Skeletal muscle satellite cell (primary cell): Measurements from ENCODE around the gene DCTN1.

Experiments
- H3K27me3 ChIP-seq: 2 replicates; pipeline ENCODE4 v1.7.0; 2013; ENCODE audit warnings: low read length; ENCODE audit not compliant: control insufficient read depth, insufficient read depth
- H3K36me3 ChIP-seq: 2 replicates; pipeline ENCODE4 v1.7.0; 2013; ENCODE audit warnings: mild to moderate bottlenecking, control low read depth, low read length; ENCODE audit not compliant: insufficient read depth
- H3K4me1 ChIP-seq: 2 replicates; pipeline ENCODE4 v1.7.0; 2013; ENCODE audit warnings: low read length; ENCODE audit not compliant: control insufficient read depth, insufficient read depth
- H3K4me2 ChIP-seq: 2 replicates; pipeline ENCODE4 v1.7.0; 2013; ENCODE audit warnings: mild to moderate bottlenecking, low read length
- H3K4me3 ChIP-seq: 2 replicates; pipeline ENCODE4 v1.7.0; 2013; ENCODE audit warnings: low read length
- H3K9ac ChIP-seq: 2 replicates; pipeline ENCODE4 v1.7.0; 2013; ENCODE audit warnings: mild to moderate bottlenecking, low read depth, low read length, moderate library complexity
- H3K9me3 ChIP-seq: replicated peaks from 2 replicates; pipeline ENCODE4 v1.7.0; 2013; ENCODE audit warnings: mild to moderate bottlenecking, control low read depth, low read length

The DCTN1 gene

DNA sequence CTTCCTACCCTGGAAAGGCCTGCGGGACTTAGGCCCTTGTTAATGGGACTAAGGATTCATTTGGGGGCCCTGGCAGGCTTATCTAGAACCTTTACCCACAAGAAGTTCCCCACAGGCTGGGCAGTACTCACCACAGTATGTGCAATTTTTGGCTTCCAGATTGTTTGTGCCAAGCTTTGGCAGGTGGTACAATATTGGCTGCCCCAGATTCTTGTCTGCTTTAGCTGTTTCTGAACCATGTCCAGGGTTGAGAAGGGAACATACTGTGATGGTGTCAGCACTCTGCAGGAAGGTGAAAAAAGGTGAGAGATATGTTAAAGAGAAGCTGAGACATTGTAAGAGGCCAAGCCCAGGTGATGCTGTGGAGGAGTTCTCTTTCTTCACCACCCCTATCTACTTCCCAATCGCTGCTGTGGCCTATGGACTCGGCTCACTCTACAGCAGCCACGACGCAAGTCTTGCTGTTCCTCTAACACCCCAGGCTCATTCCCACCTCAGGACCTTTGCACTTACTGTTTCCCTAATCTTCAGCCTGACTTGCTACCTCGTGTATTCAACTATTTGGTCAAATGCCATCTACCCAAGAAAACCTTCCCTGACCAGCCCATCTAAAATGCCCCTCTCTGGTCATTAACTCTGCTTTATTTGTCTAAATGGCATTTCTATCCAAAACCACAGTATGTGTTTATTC lies 46.1 kb downstream of the DCTN1 start:
- no peaks in the 10 kb centered on the region for H3K4me1 ChIP-seq
- H3K36me3 ChIP-seq = no peaks in the 10 kb centered on the region
- no peaks in the 10 kb centered on the region for H3K9me3 ChIP-seq
- no peak overlapping the region for H3K4me2 ChIP-seq
- no peak overlapping the region for H3K9ac ChIP-seq
- H3K4me3 ChIP-seq = no peak overlapping the region
- H3K27me3 ChIP-seq = no peaks in the 10 kb centered on the region

DNA sequence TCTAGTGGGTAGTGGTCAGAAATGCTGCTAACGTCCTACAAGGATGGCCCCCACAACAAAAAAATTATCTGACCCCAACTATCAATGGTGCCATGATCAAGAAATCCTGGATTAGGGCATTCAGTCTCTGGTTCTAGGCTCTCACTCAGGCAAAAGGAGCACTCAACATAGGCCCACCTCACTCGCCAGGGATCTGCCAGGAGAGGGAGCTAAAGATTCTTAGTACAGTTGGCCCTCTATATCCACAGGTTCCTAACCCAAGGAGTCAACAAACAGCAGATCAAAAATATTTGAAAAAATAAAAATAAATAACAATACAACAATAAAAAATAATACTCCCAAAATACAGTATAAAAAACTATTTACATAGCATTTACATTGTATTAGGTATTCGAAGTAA lies 46.9 kb downstream of the DCTN1 start:
- Histone ChIP-seq H3K4me1 (no peaks in the 10 kb centered on the region), H3K9me3 (no peaks in the 10 kb centered on the region), H3K4me3 (no peak overlapping the region), H3K9ac (no peak overlapping the region), H3K36me3 (no peaks in the 10 kb centered on the region), H3K4me2 (no peak overlapping the region), H3K27me3 (no peaks in the 10 kb centered on the region)

DNA sequence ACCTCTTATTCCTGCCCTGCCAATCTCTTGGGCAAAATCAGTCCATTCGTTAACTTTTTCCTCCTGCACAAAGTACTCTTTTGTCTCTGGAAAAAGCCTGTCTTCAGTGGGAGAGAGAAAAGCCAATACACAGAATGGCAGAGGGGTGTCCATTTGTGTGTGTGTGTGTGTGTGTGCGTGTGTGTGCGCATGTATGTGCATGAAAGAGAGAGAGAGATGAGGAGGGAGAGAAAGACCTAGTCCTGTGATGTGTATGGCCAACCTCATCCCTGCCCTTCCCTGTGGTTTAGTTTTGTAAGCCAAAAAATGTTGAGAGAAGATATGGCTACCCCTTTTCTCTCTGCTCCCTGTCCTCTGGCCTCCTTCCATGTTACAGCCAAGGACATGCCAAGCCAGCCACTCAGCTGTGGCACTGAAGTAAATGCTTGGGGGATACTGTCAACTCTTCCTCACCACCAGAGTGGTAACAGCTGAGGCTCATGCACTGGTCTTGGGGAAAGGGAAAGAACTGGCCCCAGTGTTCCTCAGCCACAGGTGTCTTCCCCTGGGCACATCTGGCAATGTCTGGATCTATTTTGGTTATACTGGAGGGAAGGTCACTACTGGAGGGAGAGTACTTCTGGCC lies 47.4 kb downstream of the DCTN1 start:
- Histone ChIP-seq H3K27me3 (no peaks in the 10 kb centered on the region), H3K4me1 (no peaks in the 10 kb centered on the region), H3K4me2 (no peak overlapping the region), H3K36me3 (no peaks in the 10 kb centered on the region), H3K9me3 (no peaks in the 10 kb centered on the region), H3K4me3 (no peak overlapping the region), H3K9ac (no peak overlapping the region)

DNA sequence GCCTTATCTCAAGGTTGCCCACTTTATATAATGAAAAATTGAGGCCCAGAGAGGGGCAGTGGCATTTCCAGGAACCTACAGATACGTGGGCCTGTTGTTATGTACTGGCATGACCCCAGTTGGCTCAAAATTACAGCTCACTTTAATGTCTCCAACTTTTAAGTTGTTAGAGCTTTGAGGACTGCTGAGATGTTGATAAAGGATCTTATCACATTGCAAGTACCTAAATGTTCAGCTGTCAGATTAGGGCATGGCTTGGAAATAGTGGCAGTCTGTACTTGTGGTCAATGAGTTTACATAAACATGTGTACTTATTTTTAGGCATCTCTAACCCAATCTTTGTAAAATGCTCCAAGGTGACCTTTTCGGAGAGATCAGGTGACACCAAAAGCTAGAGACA lies 51.5 kb downstream of the DCTN1 start:
- Histone ChIP-seq H3K4me2 (no peak overlapping the region), H3K9me3 (no peaks in the 10 kb centered on the region), H3K4me1 (no peaks in the 10 kb centered on the region), H3K27me3 (no peaks in the 10 kb centered on the region), H3K4me3 (no peak overlapping the region), H3K9ac (no peak overlapping the region), H3K36me3 (no peaks in the 10 kb centered on the region)

DNA sequence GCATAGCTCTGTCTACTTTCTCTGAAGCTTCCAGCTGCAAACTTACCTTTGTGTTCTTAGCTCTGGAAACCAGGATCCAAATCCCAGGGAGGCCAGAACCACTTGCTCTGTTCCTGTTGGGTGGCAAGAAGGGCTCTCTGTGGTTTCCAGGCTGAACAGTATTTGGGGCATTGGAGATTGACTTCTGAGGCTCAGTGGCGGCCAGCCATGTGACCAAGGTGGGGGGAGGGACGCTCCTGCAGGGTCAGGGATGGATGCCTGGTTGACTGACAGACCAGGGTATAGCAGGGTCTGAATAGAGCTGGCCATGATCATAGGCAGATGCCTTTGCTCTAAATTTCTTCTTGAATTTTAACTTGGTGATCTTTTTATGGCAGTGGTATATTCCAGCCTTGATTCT lies 52.0 kb downstream of the DCTN1 start:
- Histone ChIP-seq H3K36me3 (no peaks in the 10 kb centered on the region), H3K4me3 (no peak overlapping the region), H3K4me2 (no peak overlapping the region), H3K9me3 (no peaks in the 10 kb centered on the region), H3K9ac (no peak overlapping the region), H3K4me1 (no peaks in the 10 kb centered on the region), H3K27me3 (no peaks in the 10 kb centered on the region)

DNA sequence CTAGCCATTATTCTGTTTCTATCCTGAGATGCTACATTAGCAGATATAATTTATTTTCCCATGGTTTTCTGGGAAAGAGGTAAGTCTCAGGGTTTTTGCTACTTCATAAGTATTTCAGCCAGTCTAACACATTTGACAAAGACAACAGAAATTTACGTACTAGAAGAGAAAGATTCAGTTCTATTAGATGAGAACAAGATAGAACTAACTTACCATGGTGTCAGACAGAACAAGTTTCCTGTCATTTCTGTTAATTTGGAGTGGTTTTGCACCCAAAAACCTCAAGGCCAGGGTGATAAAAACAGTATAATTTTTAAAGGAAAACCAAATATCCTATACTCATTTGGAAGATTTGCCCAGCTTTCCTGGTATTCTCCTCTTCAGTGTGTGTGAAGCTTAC lies 52.5 kb downstream of the DCTN1 start:
- Histone ChIP-seq H3K9ac (no peak overlapping the region), H3K9me3 (no peaks in the 10 kb centered on the region), H3K4me2 (no peak overlapping the region), H3K36me3 (no peaks in the 10 kb centered on the region), H3K27me3 (no peaks in the 10 kb centered on the region), H3K4me3 (no peak overlapping the region), H3K4me1 (no peaks in the 10 kb centered on the region)

DNA sequence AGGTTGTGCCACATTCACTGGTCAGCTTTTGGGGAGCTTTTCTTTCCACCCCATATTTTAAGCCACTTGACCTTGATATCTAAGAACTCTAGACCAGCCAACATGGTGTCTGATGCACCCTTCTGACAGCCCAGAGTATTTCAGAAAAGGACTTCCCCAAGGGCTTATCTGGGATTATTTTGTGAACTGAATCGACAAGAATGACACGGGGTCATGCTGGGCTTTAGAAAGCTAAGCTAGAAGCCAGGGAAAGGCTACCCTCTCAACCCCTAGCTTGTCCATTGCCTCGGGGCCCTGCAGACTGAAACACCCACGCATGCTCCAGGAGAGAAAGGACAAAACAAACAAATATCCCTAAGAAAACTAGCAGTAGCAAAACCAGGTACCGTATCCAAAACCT lies 52.9 kb downstream of the DCTN1 start:
- no peak overlapping the region for H3K9ac ChIP-seq
- H3K4me2 ChIP-seq = no peak overlapping the region
- H3K4me3 ChIP-seq = no peak overlapping the region
- H3K9me3 ChIP-seq = no peaks in the 10 kb centered on the region
- H3K36me3 ChIP-seq = no peaks in the 10 kb centered on the region
- no peaks in the 10 kb centered on the region for H3K4me1 ChIP-seq
- no peaks in the 10 kb centered on the region for H3K27me3 ChIP-seq

DNA sequence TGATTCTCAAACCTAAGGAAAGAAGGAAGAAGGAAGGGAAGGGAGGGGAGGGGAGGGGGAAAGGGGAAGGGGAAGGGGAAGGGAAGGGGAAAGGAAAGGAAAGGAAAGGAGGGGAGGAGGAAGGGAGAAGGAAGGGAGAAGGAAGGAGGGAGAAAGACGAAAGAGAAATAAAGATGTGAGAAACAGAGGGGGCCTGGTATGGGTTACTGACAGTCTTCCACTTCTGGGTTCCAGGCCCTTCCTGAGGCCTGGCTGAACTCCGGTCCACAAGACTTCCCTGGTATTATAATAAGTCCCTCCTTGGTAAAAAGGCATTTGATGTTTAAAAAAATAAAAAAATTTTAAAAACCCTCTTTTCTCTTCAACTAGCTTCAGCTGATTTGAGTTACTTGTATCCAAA lies 54.3 kb downstream of the DCTN1 start:
- Histone ChIP-seq H3K4me1 (no peaks in the 10 kb centered on the region), H3K36me3 (no peaks in the 10 kb centered on the region)

DNA sequence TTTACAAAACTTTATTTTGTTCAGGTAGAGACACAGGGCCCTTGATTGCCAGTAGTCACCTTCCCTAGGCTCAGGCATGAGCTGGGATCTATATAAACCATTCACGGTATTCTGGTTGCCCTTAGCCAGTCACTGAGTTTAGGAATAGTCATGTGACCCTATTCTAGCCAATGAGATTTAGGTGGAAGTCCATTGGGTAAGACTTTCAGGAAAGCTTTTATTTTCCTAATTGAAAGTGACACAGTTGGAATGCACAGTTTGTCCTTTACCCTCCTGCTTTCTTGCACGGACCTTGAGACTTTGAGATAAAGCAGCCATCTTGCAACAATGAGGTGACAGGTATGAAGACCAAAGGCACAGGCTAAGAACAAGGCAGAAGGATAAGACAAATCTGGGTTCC lies 58.4 kb downstream of the DCTN1 start:
- H3K27me3 ChIP-seq = no peaks in the 10 kb centered on the region
- no peaks in the 10 kb centered on the region for H3K9me3 ChIP-seq
- no peaks in the 10 kb centered on the region for H3K4me1 ChIP-seq
- H3K4me3 ChIP-seq = no peak overlapping the region
- no peak overlapping the region for H3K4me2 ChIP-seq
- H3K36me3 ChIP-seq = no peaks in the 10 kb centered on the region
- H3K9ac ChIP-seq = no peak overlapping the region

More for the DNA sequence above, 54.3 kb downstream of the DCTN1 start:
- no peak overlapping the region for H3K9ac ChIP-seq
- H3K4me3 ChIP-seq = no peak overlapping the region
- H3K9me3 ChIP-seq = no peaks in the 10 kb centered on the region
- no peaks in the 10 kb centered on the region for H3K27me3 ChIP-seq
- H3K4me2 ChIP-seq = no peak overlapping the region

DNA sequence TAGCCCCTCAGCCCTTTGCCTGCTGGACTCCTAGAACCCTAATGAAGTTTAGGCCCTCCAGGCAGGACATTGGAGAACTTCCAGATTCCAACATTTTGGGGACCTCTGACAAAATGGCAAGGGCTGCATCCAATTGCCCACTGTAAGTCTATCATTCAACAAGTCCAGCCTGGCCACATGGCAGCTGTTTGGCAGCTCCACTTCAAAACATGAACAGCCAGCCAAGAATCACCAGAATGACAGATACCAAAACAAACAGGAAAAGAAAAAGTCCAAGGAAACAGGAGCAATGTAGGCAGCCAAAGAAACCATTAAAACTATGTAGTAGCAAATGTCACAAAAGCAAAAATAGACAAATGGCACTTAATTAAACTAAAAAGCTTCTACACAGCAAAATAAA lies 62.4 kb downstream of the DCTN1 start:
- no peak overlapping the region for H3K4me2 ChIP-seq
- no peaks in the 10 kb centered on the region for H3K27me3 ChIP-seq
- no peaks in the 10 kb centered on the region for H3K9me3 ChIP-seq
- no peak overlapping the region for H3K4me3 ChIP-seq
- H3K36me3 ChIP-seq = no peaks in the 10 kb centered on the region
- no peaks in the 10 kb centered on the region for H3K4me1 ChIP-seq
- no peak overlapping the region for H3K9ac ChIP-seq

DNA sequence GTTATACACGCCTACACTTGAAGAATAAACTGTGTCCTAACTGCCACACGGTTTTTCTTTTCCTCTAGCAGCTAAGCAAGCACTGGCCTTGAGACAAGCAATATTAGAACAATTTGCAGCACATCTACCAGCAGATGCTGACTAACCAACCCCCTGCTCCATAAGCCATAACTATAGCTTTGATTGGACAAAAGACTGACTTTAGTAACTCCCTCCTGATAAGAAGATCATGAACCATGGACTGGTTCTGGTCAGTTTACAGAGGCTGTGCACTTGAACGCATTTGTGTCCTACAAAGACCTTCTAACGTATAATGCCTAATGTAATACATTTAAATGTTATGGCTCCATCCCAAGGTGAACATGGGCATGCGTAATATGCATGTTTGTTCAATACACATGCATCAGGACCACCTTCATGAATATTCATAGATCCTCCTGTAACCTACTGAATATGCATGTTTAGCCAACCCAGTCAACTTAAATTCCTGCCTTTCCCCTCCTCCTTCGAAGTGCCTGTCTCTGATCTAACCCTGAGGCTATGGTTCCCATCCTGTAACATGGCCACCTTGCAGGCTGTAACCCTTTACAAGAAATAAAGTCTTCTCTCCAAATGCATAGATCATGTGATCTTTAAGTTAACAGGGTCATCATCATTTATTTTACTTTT lies 63.4 kb downstream of the DCTN1 start:
- Histone ChIP-seq H3K9ac (no peak overlapping the region), H3K4me1 (no peaks in the 10 kb centered on the region), H3K27me3 (no peaks in the 10 kb centered on the region), H3K4me3 (no peak overlapping the region), H3K9me3 (no peaks in the 10 kb centered on the region), H3K36me3 (no peaks in the 10 kb centered on the region), H3K4me2 (no peak overlapping the region)

DNA sequence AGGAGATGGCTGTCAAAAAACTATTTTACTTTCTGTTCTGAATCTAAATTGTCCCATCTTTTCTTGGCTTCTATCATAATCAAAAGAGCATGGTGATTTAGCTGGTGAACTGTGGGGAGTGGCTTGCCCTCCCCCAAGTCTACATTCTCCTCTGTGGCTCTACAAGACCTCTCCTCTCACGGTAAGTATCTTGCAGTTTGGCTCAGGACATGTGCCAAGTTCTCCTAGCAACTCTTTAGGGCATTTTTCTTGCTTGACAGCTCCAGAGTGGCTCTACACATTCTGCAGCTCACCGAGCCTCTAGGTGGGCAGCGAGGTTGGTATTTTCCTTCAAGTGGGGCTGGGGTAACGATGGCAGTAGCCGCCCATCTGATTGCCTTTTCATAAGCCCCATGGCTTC lies 66.0 kb downstream of the DCTN1 start:
- Histone ChIP-seq H3K9me3 (no peaks in the 10 kb centered on the region), H3K4me3 (no peak overlapping the region), H3K27me3 (no peaks in the 10 kb centered on the region), H3K36me3 (no peaks in the 10 kb centered on the region), H3K4me1 (no peaks in the 10 kb centered on the region), H3K9ac (no peak overlapping the region), H3K4me2 (no peak overlapping the region)
